22Rv1 (cell line): ENCODE measurements around the gene TMEM130.

Source experiments
- ZFX ChIP-seq: fragments of 450-650 bp; IDR thresholded peaks from 2 replicates; pipeline ENCODE4 v1.6.1; 2017; ENCODE audit warnings: antibody characterized with exemption, borderline replicate concordance
- TF ChIP-seq, protein P1 (sequence below): fragments of 450-650 bp; IDR thresholded peaks from 2 replicates; pipeline ENCODE4 v1.5.1; 2017; ENCODE audit warnings: mild to moderate bottlenecking

DNA sequence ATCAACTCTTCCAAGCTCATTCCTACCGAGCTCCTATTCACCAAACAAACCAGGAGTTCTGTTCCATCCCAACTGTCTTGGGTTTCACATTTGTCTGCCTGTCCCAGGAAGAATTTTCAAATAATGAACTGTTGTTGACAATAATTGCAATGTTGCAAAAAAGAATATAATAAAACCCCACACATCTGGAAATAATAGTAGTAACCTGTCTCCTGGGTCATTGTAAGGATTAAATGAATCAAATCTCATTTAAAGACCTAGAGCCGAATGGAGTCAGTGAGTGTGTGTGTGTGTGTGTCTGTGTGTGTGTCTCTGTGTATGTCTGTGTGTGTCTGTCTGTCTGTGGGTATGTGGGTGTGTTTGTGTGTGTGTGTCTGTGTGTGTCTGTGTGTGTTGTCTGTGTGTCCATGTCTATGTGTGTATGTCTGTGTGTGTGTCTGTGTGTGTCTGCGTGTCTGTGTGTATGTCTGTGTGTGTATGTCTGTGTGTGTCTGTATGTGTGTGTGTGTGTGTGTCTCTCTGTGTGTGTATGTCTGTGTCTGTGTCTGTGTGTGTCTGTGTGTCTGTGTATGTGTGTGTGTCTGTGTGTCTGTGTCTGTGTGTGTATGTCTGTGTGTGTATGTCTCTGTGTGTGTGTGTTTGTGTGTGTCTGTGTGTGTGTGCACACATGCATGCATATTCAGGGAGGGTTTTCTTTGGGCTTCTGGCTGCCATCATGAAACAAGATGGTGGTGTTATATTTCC is 52.7 kb downstream of the TMEM130 start:
- TF ChIP-seq, protein P1, sequence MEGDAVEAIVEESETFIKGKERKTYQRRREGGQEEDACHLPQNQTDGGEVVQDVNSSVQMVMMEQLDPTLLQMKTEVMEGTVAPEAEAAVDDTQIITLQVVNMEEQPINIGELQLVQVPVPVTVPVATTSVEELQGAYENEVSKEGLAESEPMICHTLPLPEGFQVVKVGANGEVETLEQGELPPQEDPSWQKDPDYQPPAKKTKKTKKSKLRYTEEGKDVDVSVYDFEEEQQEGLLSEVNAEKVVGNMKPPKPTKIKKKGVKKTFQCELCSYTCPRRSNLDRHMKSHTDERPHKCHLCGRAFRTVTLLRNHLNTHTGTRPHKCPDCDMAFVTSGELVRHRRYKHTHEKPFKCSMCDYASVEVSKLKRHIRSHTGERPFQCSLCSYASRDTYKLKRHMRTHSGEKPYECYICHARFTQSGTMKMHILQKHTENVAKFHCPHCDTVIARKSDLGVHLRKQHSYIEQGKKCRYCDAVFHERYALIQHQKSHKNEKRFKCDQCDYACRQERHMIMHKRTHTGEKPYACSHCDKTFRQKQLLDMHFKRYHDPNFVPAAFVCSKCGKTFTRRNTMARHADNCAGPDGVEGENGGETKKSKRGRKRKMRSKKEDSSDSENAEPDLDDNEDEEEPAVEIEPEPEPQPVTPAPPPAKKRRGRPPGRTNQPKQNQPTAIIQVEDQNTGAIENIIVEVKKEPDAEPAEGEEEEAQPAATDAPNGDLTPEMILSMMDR: no peak
- TF ChIP-seq ZFX: no peak
